ENCODE results near the gene HBM.

DNA sequence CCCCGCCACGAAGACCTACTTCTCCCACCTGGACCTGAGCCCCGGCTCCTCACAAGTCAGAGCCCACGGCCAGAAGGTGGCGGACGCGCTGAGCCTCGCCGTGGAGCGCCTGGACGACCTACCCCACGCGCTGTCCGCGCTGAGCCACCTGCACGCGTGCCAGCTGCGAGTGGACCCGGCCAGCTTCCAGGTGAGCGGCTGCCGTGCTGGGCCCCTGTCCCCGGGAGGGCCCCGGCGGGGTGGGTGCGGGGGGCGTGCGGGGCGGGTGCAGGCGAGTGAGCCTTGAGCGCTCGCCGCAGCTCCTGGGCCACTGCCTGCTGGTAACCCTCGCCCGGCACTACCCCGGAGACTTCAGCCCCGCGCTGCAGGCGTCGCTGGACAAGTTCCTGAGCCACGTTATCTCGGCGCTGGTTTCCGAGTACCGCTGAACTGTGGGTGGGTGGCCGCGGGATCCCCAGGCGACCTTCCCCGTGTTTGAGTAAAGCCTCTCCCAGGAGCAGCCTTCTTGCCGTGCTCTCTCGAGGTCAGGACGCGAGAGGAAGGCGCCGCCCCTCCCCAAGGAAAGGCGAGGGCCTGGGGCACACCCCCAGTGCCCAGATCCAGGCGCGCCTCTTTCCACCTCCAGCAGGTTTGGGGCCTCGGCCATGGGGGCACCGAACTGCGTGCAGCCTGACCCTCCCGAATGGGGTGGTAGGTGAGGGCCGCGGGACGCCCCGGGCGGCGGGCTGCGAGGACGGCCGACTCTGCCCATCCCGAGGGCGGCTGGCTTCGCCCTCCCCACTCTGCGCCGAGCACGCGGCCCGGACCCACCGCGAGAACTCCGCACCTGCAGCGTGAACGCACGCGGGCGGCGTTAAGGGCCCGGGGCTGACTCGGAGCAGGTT is 15.1 kb downstream of the HBM start:
- TF ChIP-seq POLR2A (IDR thresholded peaks at IDR 0.05): no peak
- TF ChIP-seq, protein P1, sequence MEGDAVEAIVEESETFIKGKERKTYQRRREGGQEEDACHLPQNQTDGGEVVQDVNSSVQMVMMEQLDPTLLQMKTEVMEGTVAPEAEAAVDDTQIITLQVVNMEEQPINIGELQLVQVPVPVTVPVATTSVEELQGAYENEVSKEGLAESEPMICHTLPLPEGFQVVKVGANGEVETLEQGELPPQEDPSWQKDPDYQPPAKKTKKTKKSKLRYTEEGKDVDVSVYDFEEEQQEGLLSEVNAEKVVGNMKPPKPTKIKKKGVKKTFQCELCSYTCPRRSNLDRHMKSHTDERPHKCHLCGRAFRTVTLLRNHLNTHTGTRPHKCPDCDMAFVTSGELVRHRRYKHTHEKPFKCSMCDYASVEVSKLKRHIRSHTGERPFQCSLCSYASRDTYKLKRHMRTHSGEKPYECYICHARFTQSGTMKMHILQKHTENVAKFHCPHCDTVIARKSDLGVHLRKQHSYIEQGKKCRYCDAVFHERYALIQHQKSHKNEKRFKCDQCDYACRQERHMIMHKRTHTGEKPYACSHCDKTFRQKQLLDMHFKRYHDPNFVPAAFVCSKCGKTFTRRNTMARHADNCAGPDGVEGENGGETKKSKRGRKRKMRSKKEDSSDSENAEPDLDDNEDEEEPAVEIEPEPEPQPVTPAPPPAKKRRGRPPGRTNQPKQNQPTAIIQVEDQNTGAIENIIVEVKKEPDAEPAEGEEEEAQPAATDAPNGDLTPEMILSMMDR (IDR thresholded peaks at IDR 0.05): peak in 1 of 3 experiments; percentile 95

All from testis (tissue), 2 donors.